Measurements from ENCODE around the gene PITPNM3. TPM values are rescaled to one million over a fixed set of nuclear protein-coding genes. Genes with fewer than 3 reads are reported as not detected.
A peak's percentile ranks its signal among the peaks of the same experiment; 100 is the strongest.
"Not testable (repeated sequence)": the region's sequence is repeated elsewhere in the genome, so short reads cannot be mapped to it uniquely, and the experiment has no call there.

PITPNM3 gene
- total and polyA plus RNA-seq, 12 donors, result 1.1 to 9.8 (median 6.8) TPM

DNA sequence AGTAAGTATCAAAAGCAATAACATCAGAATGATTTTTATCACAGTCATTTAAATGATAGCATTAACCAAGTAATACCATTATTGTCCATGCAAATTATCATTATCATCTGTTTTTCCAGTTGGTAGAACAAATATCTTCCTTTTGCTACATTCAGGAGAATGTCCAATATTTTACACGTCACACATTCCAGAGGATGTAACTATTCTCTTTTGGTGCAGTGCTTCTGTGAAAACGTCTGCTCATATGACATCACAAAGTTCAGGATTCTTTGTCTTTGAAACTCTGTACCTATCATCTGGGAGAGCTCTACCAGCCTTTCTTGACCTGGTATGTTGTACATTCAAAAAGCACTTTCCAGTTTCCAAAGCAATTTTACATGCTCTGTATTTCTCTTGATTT is 40.2 kb upstream of the PITPNM3 start:
- 67 to 79% (median 76%) methylated on average over 2 of the region's 2 CpGs for WGBS, 4 donors
- TF ChIP-seq, protein P1, sequence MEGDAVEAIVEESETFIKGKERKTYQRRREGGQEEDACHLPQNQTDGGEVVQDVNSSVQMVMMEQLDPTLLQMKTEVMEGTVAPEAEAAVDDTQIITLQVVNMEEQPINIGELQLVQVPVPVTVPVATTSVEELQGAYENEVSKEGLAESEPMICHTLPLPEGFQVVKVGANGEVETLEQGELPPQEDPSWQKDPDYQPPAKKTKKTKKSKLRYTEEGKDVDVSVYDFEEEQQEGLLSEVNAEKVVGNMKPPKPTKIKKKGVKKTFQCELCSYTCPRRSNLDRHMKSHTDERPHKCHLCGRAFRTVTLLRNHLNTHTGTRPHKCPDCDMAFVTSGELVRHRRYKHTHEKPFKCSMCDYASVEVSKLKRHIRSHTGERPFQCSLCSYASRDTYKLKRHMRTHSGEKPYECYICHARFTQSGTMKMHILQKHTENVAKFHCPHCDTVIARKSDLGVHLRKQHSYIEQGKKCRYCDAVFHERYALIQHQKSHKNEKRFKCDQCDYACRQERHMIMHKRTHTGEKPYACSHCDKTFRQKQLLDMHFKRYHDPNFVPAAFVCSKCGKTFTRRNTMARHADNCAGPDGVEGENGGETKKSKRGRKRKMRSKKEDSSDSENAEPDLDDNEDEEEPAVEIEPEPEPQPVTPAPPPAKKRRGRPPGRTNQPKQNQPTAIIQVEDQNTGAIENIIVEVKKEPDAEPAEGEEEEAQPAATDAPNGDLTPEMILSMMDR (IDR thresholded peaks at IDR 0.05), result no peak
- no peak for TF ChIP-seq POLR2A (IDR thresholded peaks at IDR 0.05)
- H3K4me1 ChIP-seq (replicated peaks in 1 of 2), result peaks cover 5 to 40% of the 10 kb centered on the region in 2 donors
- intact Hi-C loops (cut with DNase I), result no loop called here
- H3K4me3 ChIP-seq, result no peak overlapping the region
- peaks cover 0 to 27% of the 10 kb centered on the region in 2 donors for H3K36me3 ChIP-seq (replicated peaks in 1 of 2)
- no peaks in the 10 kb centered on the region for H3K27me3 ChIP-seq
- H3K9me3 ChIP-seq (replicated peaks in 1 of 3), result no peaks in the 10 kb centered on the region
- DNase-seq, result no peak
- H3K27ac ChIP-seq, result no peak overlapping the region

DNA sequence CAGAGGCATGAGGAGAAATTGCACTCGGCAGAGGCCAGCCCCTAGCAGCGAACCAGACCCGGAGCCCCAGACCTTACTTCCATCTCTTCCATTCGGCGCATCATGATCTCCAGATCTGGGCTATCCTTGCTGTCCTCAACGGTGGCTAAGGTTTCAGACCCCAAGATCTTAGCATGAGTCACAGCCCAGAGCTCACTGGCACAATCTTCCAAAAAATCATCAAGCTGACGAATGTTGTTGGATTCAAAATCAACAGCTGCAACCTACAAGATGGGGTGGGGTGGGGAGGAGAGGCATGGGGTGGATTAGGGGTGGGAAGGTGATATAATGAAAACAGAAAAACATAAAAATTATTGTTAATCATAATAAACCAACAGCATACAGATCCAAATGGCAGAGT is 39.7 kb upstream of the PITPNM3 start:
- intact Hi-C loops (cut with DNase I), result no loop called here
- DNase-seq, result peak in 2 of 7 donors; percentile 27 to 33
- no peak for TF ChIP-seq POLR2A (IDR thresholded peaks at IDR 0.05)
- TF ChIP-seq, protein P1 (IDR thresholded peaks at IDR 0.05), result no peak
- Histone ChIP-seq H3K4me3 (no peak overlapping the region), H3K36me3 (replicated peaks in 1 of 2) (peaks cover 0 to 30% of the 10 kb centered on the region in 2 donors), H3K27me3 (no peaks in the 10 kb centered on the region), H3K27ac (peak overlapping the region in 3 of 5 donors; percentile 45 to 54 (median 47)), H3K4me1 (replicated peaks in 1 of 2) (peaks cover 5 to 44% of the 10 kb centered on the region in 2 donors), H3K9me3 (replicated peaks in 1 of 3) (no peaks in the 10 kb centered on the region)
- WGBS, 4 donors, result 38 to 76% (median 58%) methylated on average over 7 of the region's 7 CpGs

DNA sequence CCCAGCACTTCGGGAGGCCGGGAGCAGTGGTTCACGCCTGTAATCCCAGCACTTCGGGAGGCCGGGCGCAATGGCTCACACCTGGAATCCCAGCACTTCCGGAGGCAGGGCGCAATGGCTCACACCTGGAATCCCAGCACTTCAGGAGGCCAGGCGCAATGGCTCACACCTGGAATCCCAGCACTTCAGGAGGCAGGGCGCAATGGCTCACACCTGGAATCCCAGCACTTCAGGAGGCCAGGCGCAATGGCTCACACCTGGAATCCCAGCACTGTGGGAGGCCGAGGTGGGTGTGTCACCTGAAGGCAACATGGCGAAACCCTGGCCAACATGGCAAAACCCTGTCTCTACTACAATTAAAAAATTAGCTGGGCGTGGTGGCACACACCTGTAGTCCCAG is 37.0 kb upstream of the PITPNM3 start:
- H3K27ac ChIP-seq; intact Hi-C loops (cut with DNase I); H3K27me3 ChIP-seq; H3K9me3 ChIP-seq (replicated peaks in 1 of 3); DNase-seq; H3K4me3 ChIP-seq: not testable (repeated sequence)
- H3K36me3 ChIP-seq (replicated peaks in 1 of 2), result peaks cover 0 to 51% of the 10 kb centered on the region in 2 donors
- H3K4me1 ChIP-seq (replicated peaks in 1 of 2), result peaks cover 5 to 29% of the 10 kb centered on the region in 2 donors
- 92 to 98% (median 98%) methylated on average over 12 to 14 of the region's 14 CpGs for WGBS, 4 donors

DNA sequence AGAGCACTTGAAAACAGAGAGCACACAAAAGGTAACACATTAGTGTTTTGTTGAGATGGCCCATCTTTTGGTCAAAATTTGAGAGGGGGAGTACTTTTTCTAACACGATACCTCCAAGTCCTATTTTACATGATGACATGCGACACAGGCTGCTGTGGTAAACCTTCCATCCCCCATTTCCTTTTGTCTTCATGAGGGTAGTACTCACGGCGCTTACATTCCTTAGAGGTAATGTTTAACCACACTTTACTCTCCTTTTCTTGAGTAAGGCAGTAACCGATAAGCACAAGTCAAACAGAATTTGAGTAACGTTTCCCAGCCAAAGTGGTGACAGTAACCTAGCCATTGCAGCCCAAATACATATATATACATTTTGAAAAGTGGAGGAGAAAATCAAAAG is 35.8 kb upstream of the PITPNM3 start:
- no peaks in the 10 kb centered on the region for H3K27me3 ChIP-seq
- WGBS, 4 donors, result 89 to 96% (median 90%) methylated on average over 6 of the region's 6 CpGs
- no peaks in the 10 kb centered on the region for H3K9me3 ChIP-seq (replicated peaks in 1 of 3)
- intact Hi-C loops (cut with DNase I), result no loop called here
- TF ChIP-seq, protein P1 (IDR thresholded peaks at IDR 0.05), result no peak
- TF ChIP-seq POLR2A (IDR thresholded peaks at IDR 0.05), result no peak
- no peak overlapping the region for H3K4me3 ChIP-seq
- peaks cover 0 to 60% of the 10 kb centered on the region in 2 donors for H3K36me3 ChIP-seq (replicated peaks in 1 of 2)
- no peak for DNase-seq
- H3K4me1 ChIP-seq (replicated peaks in 1 of 2), result peaks cover 0 to 22% of the 10 kb centered on the region in 2 donors
- peak overlapping the region in 1 of 5 donors; percentile 36 for H3K27ac ChIP-seq

DNA sequence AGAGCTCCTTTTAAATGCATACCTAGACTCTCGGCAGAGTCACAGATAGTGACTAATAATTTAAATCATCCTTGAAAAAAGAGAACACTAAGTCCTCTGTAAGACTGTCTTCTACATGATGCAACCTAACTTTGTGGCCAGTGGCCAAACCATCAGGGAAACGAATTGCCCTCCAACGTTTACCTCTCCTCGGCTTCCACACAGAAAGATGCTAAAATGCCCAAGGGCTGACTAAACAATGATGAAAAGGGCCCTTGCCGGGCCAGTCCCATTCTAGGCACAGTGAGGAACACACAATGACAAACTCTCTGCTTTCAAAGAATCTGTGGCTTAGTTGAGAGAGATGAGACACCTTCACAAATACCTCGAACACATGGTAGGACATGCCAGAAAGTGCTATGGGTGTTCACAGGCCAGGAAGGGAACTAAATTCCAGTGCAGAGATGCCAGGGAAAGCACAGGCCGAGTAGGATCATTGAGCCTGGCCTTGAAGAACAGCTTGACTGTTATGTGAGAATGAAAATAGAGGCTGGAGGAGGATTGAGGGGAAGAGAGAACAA is 35.3 kb upstream of the PITPNM3 start:
- peak in 6 of 7 donors; percentile 47 to 82 (median 73) for DNase-seq
- peak overlapping the region in 1 of 5 donors; percentile 36 for H3K27ac ChIP-seq
- intact Hi-C loops (cut with DNase I), result no loop called here

More for the DNA sequence above, 35.3 kb upstream of the PITPNM3 start:
- H3K27me3 ChIP-seq, result no peaks in the 10 kb centered on the region
- H3K9me3 ChIP-seq (replicated peaks in 1 of 3), result no peaks in the 10 kb centered on the region
- peaks cover 0 to 22% of the 10 kb centered on the region in 2 donors for H3K4me1 ChIP-seq (replicated peaks in 1 of 2)
- 44 to 50% (median 49%) methylated on average over 7 of the region's 7 CpGs for WGBS, 4 donors
- peaks cover 0 to 63% of the 10 kb centered on the region in 2 donors for H3K36me3 ChIP-seq (replicated peaks in 1 of 2)
- H3K4me3 ChIP-seq, result no peak overlapping the region
- no peak for TF ChIP-seq POLR2A (IDR thresholded peaks at IDR 0.05)
- TF ChIP-seq, protein P1 (IDR thresholded peaks at IDR 0.05), result no peak

Data from adrenal gland (tissue), 12 donors.